Epidermal melanocyte (primary cell): ENCODE measurements around the gene KRTAP4-11.
"Not testable (repeated sequence)": the region's sequence is repeated elsewhere in the genome, so short reads cannot be mapped to it uniquely, and the experiment has no call there.

ENCODE experiments used
- DNase-seq: peaks from one replicate; pipeline ENCODE4 v3.0.0; 2011; ENCODE audit warnings: low spot score; ENCODE audit not compliant: insufficient read length

The KRTAP4-11 gene

GRCh38 chr17:41084100-41084856 is 33.9 kb downstream of the KRTAP4-11 start, which contains the start of gene KRTAP4-7:
KRTAP4-7 (plus strand) TSS chr17:41084150; CDS start chr17:41084207, 57 bp downstream.
- DNase-seq = not testable (repeated sequence)

- not testable (repeated sequence) for DNase-seq
Observed at GRCh38 chr17:41083427-41083826, 34.7 kb downstream of the KRTAP4-11 start.

- DNase-seq = no peak
Observed at GRCh38 chr17:41082626-41083025, 35.5 kb downstream of the KRTAP4-11 start.

GRCh38 chr17:41076788-41077187 is 41.4 kb downstream of the KRTAP4-11 start:
- DNase-seq = no peak

DNA sequence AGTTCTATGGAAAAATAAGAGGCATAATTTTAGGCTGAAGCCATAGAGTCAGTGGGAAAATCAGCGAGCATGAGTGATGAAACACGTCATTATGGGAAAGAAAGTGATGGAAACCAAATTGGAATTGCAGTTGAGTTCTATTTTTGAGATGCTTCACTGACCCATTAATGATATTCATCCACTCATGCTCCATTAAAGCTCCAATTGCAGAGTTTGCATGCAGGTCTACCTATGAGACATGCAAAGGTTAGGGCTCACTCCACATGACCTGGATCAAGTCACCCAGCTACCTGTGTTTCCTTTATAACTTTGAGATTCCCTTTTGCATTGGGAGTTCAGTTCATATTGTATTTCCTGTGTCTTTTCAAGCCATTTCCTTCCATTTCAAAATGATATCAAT is 44.5 kb downstream of the KRTAP4-11 start:
- no peak for DNase-seq

DNA sequence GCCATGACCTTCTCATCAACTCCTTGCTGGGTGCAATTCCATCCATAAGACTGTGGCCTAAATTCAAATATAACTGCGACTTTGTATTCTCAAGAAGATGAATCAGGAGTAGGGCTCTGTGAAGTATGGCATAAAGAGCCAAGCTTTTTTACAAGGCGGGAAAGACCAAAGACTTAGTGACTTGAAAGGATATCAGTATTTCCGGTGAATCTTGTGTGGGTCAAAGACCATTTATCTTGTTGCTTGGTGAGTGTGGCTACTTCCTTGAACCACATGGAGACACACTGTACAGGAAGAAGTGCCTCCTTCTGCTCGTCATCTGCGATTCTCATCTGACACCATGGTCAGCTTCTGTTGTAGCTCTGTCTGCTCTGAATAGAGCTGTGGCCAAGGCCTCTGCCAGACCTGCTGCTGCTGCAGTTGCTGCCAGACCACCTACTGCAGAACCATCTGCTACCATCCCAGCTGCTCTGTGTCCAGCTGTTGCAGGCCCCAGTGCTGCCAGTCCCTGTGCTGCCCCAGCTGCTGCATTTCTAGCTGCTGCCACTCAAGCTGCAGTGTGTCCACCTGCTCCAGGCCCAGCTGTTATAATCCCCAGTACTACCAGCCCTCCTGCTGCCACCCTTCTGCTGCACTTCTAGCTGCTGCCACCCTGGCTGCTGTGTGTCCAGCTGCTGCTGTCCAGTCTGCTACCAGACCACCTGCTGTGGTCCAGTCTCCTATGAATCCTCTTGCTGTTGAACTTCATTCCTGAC is 46.4 kb downstream of the KRTAP4-11 start:
- DNase-seq = no peak

GRCh38 chr17:41069031-41069430 is 49.1 kb downstream of the KRTAP4-11 start:
- no peak for DNase-seq

GRCh38 chr17:41067281-41067680 is 50.9 kb downstream of the KRTAP4-11 start:
- DNase-seq = no peak
